Superior temporal gyrus (tissue), 1 donor: Measurements from ENCODE around the gene JCAD.
A peak's percentile ranks its signal among the peaks of the same experiment; 100 is the strongest.
"Not testable (repeated sequence)": the region's sequence is repeated elsewhere in the genome, so short reads cannot be mapped to it uniquely, and the experiment has no call there.

Experiments used
- DNase-seq: peaks from one replicate; pipeline ENCODE4 v3.0.0-alpha.2; 2016; ENCODE audit errors: extremely low spot score

The JCAD gene

GRCh38 chr10:30026578-30026977 lies 32.8 kb downstream of the JCAD start:
- DNase-seq: no peak

- DNase-seq: no peak
Measured at GRCh38 chr10:30026080-30026479, 33.3 kb downstream of the JCAD start.

GRCh38 chr10:30025428-30025827 lies 34.0 kb downstream of the JCAD start:
- not testable (repeated sequence) for DNase-seq

- DNase-seq: no peak
Measured at GRCh38 chr10:30022590-30022989, 36.8 kb downstream of the JCAD start.

- DNase-seq: no peak
Measured at GRCh38 chr10:30019468-30019867, 39.9 kb downstream of the JCAD start.

GRCh38 chr10:30018496-30018895 lies 40.9 kb downstream of the JCAD start:
- peak; percentile 42 for DNase-seq

GRCh38 chr10:30017966-30018365 lies 41.4 kb downstream of the JCAD start:
- no peak for DNase-seq

- DNase-seq: peak; percentile 42
Measured at GRCh38 chr10:30017556-30017955, 41.8 kb downstream of the JCAD start.

GRCh38 chr10:30014511-30014910 lies 44.9 kb downstream of the JCAD start:
- DNase-seq: no peak

GRCh38 chr10:30013757-30014156 lies 45.6 kb downstream of the JCAD start:
- DNase-seq: no peak

- no peak for DNase-seq
Measured at GRCh38 chr10:30011956-30012647, 47.3 kb downstream of the JCAD start.

GRCh38 chr10:30011396-30011795 lies 48.0 kb downstream of the JCAD start:
- no peak for DNase-seq

GRCh38 chr10:30007406-30007805 lies 52.0 kb downstream of the JCAD start:
- DNase-seq: no peak

- DNase-seq: no peak
Measured at GRCh38 chr10:30006410-30006809, 53.0 kb downstream of the JCAD start.

- DNase-seq: not testable (repeated sequence)
Measured at GRCh38 chr10:30005116-30005515, 54.3 kb downstream of the JCAD start.

GRCh38 chr10:30002426-30003266 lies 56.7 kb downstream of the JCAD start:
- peak; percentile 43 for DNase-seq

- no peak for DNase-seq
Measured at GRCh38 chr10:30000802-30001571, 58.4 kb downstream of the JCAD start.

- peak; percentile 88 for DNase-seq
Measured at GRCh38 chr10:29998142-29998808, 61.1 kb downstream of the JCAD start.

GRCh38 chr10:29994811-29995210 lies 64.6 kb downstream of the JCAD start:
- DNase-seq: no peak

- no peak for DNase-seq
Measured at GRCh38 chr10:29993319-29993915, 66.0 kb downstream of the JCAD start.

- DNase-seq: no peak
Measured at GRCh38 chr10:29992914-29993313, 66.5 kb downstream of the JCAD start.
